HEK293T (cell line): Measurements from ENCODE around the gene MIPOL1.

Experiments used
- ARNT ChIP-seq: fragments of 450-650 bp; IDR thresholded peaks from 2 replicates; pipeline ENCODE4 v1.6.1; 2017; ENCODE audit warnings: mild to moderate bottlenecking
- BHLHE40 ChIP-seq: fragments of 450-650 bp; IDR thresholded peaks from 2 replicates; pipeline ENCODE4 v1.6.1; 2016; ENCODE audit warnings: mild to moderate bottlenecking, moderate library complexity, borderline replicate concordance
- LEF1 ChIP-seq: fragments of 450-650 bp; IDR thresholded peaks from 2 replicates; pipeline ENCODE4 v1.6.1; 2017; ENCODE audit warnings: mild to moderate bottlenecking, borderline replicate concordance
- NFRKB ChIP-seq: fragments of 450-650 bp; IDR thresholded peaks from 2 replicates; pipeline ENCODE4 v1.6.1; 2016; ENCODE audit warnings: mild to moderate bottlenecking, moderate library complexity
- PKNOX1 ChIP-seq: fragments of 450-650 bp; IDR thresholded peaks from 2 replicates; pipeline ENCODE4 v1.6.1; 2016
- SP1 ChIP-seq: fragments of 450-650 bp; IDR thresholded peaks from 2 replicates; pipeline ENCODE4 v1.6.1; 2017
- TARDBP ChIP-seq: fragments of 450-650 bp; IDR thresholded peaks from 2 replicates; pipeline ENCODE4 v1.6.1; 2016

- TF ChIP-seq SP1 (no peak), LEF1 (no peak), NFRKB (no peak), PKNOX1 (no peak), BHLHE40 (no peak), ARNT (no peak), TARDBP (no peak)
Observed at GRCh38 chr14:37480446-37481290, 282.9 kb downstream of the MIPOL1 start.
